NCI-H146 treated with DMSO at 0.1 percent for 48 hours (cell line): ENCODE results near the gene SCFD1.

Source experiments
- DNase-seq: peaks from one replicate; lab custom pipeline; 2025; ENCODE audit not compliant: unreplicated experiment; lab: John Stamatoyannopoulos, UW

The SCFD1 gene

DNA sequence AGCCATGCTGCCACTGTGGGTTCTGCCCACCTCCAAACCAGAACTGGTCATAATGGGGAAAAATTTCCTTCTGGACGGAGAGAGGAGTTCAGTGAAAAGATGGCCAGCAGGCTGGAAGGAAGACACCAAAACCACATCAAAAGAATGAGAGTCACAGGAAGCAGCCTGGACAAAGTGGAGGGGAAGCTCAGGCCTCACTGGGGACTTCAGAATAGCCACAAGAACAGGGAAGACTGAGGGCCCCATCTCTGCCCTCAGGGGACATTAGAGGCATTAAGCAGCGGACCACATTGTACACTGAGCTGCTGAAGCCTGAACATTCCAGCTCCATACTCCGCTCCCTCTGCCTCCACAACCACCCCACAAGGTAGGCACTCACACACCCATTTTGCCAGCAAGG lies 132.7 kb downstream of the SCFD1 start:
- DNase-seq, result no peak

DNA sequence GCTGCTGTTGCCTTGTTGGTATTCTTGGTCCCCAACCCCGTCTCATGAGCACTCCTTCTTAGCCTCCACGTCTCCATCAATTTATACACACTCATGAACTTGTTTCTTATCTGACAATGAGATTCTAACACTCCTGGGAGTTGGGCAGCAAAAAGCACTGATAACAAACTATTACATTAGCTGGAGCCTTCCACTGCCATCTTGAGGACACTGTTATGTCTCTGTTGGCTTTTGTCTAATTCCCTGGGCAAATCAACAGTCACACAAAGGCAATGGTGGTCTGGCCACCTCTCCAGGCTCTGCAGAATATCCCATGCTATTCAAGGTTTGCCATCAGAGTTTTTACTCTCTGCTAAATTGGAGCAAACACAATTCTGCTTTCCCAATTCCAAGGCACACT lies 134.5 kb downstream of the SCFD1 start:
- DNase-seq, result no peak

DNA sequence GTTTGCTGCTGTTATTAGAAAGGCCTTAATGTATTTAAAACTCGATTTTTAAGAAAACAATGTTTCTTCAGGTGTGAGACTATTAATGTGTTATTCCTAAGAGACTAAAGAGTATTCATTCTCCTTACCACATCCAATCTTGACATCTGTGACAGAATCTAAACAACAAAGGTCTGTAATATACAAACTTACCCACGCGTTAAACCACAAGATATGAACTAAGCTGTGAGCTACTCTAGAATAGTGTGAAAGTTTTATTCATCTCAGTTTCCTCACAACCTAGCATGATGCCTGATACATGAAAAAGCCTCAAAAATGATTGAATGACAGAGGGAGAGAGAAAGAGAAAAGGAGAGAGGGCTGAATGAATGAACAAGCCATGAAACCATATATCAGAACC lies 135.0 kb downstream of the SCFD1 start:
- DNase-seq, result no peak

DNA sequence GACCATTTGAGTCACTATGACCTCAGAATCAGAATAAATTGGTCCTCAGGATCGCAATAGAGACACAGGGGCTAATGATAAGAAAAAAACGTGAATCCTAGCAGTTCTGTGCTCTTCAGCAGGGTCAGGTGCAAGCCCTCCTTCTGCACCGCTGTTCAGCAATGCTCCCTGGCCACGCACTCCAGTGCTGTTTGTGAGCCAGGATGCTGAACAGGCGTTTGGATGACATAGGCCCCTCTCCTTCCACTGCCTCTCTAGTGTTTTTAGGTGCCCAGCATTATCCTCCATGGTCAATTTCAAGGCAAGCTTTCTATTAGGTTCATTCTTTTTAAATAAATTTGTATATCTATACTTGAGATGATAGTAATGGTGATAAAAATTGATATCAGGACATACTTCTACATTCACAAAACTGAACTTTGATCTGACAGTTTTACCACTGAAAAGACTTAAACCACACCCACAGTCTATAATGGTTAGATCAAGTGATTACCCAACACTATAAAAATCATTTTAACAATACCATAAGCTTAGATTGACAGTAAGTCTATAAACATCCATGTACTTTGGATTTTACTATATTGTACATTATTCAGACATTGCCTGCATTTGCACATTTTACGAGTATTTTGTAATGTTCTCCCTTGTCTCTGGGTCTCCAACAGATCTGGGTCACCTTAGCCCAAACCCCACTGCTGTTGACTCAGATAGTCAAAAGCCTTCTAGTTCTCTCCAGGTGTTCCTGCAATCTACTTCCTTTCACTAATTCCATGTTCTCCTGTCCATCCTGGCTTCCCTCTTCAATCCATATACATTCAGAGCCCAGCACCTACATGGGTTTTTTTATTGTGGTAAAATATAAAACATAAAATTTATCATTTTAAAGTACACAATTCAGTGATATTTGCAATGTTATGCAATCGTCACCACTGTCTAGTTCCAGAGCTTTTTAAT lies 137.3 kb downstream of the SCFD1 start:
- DNase-seq, result no peak

DNA sequence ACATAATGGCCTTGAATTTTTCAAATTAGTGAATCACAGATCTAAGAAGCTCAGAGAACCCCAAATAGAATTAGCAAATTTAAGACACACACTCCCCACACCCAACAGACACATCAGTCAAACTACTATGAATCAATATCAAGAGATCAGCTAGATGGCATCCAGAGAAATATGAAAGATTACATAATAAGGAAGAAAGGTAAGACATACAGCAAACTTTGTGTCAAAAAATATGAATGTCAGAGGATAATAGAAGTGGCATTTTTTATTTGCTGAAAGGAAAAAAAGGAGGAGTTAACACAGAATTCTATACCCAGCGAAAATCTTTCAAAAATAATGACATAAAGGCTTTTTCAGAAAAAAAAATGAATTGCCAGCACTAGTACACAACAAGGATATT lies 141.8 kb downstream of the SCFD1 start:
- no peak for DNase-seq

DNA sequence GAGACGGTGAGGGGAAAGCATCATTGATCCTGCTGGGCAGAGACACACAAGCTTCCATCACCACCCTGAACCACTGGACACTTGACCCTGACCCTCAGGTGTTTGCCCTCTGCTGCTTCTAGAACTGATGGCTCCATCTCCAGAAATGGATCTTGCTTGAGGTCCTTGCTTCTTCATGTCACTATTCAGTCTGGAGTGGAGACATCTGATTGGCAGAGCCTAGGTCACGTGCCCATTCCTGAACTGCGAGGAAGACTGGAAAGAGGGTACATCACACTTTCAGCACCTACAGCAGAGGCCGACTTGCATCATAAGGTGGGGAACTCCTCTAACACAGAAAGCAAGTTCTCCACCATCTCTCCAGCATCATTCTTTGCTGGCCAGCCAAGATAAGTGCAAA lies 145.5 kb downstream of the SCFD1 start:
- no peak for DNase-seq

DNA sequence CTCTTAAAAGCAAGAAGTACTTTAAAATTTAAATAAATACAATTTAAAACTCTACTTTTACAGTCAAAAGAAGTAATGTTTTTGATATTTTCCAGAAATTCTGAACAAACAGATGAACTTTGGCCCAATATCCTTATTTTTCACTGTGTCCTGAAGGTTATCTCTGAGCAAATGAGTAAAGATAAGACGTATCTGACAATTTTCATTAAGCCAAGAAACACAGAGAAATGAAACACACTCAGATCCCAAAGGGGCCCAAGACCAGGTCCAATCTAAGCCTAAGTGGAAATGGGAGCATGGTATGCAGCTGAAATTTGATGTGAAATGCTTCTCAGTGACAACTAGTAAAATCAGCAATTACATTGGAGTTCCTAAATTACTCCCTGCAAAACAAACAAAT lies 146.7 kb downstream of the SCFD1 start:
- DNase-seq, result no peak

DNA sequence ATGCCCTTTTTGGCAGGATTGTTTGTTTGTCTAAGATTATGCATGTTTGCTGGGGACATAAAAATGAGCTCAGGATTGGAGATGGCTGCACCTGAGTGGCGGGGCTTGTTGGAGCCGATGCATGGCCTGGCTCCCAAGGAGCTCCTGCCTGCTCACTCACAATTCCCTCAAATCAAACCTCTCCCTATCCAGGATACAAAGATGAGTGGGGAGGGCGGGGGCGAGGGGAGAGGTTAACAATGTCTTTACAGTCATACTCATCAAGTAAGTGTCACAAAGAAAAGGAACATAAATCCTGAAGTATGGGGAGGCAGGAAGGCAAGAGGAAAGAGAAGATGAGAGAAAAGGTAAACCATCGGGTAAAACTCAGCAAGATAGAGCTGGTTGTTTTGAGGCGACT lies 148.3 kb downstream of the SCFD1 start:
- DNase-seq, result no peak

DNA sequence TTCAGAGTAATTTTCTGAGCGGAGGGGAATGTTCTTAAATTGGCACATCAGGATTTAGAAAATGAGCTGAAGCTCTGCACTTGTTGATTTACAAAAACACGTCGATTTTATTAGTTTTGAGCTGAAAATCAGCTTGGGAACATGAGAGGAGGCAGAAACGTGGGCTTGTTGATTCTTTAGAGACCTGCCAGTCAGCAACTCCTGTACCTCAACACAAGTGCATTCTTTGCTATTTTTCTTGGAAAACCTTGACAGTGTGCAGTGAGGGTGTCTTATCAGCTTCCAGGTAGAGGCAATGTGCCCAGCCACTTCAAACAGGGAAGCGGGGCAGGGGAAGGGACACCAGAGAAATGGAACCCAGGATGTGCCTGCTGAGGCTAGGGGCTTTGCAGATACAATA lies 149.5 kb downstream of the SCFD1 start:
- no peak for DNase-seq

DNA sequence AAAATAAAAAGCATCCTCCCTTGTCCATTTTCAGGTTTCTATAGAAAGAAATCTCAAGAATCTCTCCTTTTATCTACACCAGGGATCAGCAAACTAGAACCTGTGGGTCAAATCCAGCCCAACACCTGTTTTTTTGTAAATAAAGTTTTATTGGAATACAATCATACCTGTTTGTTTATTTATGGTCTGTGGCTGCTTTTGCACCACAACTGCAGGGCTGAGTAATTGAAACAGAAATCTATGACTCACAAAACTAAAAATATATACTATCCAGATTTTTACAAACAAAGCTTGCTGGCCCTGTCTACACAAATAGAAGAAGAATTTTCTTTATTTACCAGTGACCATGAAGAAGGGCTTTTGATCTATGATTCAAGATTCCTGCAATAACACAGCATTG lies 157.1 kb downstream of the SCFD1 start:
- DNase-seq, result no peak
